NCI-H2107 treated with DMSO at 0.1 percent for 48 hours (cell line): ENCODE measurements around the gene TEPSIN.

ENCODE experiments used
- DNase-seq: peaks from one replicate; lab custom pipeline; 2025; ENCODE audit not compliant: unreplicated experiment; lab: John Stamatoyannopoulos, UW

TEPSIN gene

GRCh38 chr17:81271226-81271625, 32.4 kb upstream of the TEPSIN start:
- peak; percentile 36 for DNase-seq

GRCh38 chr17:81270279-81270678, 31.4 kb upstream of the TEPSIN start:
- no peak for DNase-seq

GRCh38 chr17:81267390-81268067, 28.7 kb upstream of the TEPSIN start:
- DNase-seq, result no peak

GRCh38 chr17:81265576-81265975, 26.7 kb upstream of the TEPSIN start:
- DNase-seq, result no peak

GRCh38 chr17:81264640-81265039, 25.8 kb upstream of the TEPSIN start:
- no peak for DNase-seq

GRCh38 chr17:81263371-81264181, 24.7 kb upstream of the TEPSIN start:
- DNase-seq, result no peak

GRCh38 chr17:81261582-81262336, 22.9 kb upstream of the TEPSIN start:
- no peak for DNase-seq

GRCh38 chr17:81261096-81261495, 22.2 kb upstream of the TEPSIN start:
- DNase-seq, result no peak

GRCh38 chr17:81260641-81261040, 21.8 kb upstream of the TEPSIN start:
- no peak for DNase-seq

- no peak for DNase-seq
These were observed 21.3 kb upstream of the TEPSIN start for GRCh38 chr17:81260171-81260570.

GRCh38 chr17:81259058-81259605, 20.3 kb upstream of the TEPSIN start:
- DNase-seq, result no peak

GRCh38 chr17:81258292-81258691, 19.4 kb upstream of the TEPSIN start:
- DNase-seq, result no peak

- DNase-seq, result no peak
These were observed 18.7 kb upstream of the TEPSIN start for GRCh38 chr17:81257533-81257932.

GRCh38 chr17:81256616-81257015, 17.8 kb upstream of the TEPSIN start:
- no peak for DNase-seq

GRCh38 chr17:81254955-81255717, 16.3 kb upstream of the TEPSIN start:
- DNase-seq, result peak; percentile 64

- peak; percentile 63 for DNase-seq
These were observed 14.7 kb upstream of the TEPSIN start for GRCh38 chr17:81253358-81254131.

- DNase-seq, result no peak
These were observed 14.1 kb upstream of the TEPSIN start for GRCh38 chr17:81252987-81253329.

- DNase-seq, result no peak
These were observed 13.6 kb upstream of the TEPSIN start for GRCh38 chr17:81252326-81252986.

GRCh38 chr17:81251709-81252301, 12.9 kb upstream of the TEPSIN start:
- DNase-seq, result peak; percentile 94
